ENCODE measurements around the gene PAN2.
"Not testable (repeated sequence)": the region's sequence is repeated elsewhere in the genome, so short reads cannot be mapped to it uniquely, and the experiment has no call there.

PAN2 gene

DNA sequence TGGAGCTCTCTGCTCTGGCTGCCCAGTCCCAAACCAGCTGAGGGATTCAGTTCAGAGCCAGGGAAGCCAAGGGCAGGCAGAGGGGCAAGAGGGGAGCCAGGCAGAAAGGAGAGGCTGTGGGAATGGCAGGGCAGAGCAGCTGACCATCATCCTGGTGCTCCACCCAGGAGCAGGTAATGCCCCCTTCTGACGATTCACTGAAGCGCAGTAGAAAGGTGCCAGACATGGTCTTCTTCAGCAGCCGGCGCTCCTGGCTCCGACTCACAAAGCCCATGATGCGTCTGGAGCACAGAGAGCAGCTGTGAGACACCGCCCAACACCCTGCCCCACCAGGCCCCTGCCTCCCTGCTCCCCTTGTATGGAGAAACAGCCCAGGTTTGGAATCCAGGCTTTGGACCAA, 12.9 kb upstream of the PAN2 start:
- no peak for DNase-seq

DNA sequence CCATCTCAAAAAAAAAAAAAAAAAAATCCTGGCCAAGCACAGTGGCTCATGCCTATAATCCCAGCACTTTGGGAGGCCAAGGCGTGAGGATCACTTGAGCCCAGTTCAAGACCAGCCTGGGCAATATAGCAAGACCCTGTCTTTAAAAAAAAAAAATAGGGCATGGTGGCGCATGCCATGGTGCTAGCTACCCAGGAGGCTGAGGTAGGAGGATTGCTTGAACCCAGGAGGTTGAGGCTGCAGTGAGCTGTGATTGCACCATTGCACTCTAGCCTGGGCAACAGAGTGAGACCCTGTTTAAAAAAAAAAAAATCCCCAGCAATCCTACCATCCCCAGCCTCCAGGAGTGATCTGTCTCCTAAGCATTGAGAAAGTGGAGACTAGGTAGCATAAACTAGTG, 8.5 kb upstream of the PAN2 start:
- DNase-seq, result not testable (repeated sequence)

DNA sequence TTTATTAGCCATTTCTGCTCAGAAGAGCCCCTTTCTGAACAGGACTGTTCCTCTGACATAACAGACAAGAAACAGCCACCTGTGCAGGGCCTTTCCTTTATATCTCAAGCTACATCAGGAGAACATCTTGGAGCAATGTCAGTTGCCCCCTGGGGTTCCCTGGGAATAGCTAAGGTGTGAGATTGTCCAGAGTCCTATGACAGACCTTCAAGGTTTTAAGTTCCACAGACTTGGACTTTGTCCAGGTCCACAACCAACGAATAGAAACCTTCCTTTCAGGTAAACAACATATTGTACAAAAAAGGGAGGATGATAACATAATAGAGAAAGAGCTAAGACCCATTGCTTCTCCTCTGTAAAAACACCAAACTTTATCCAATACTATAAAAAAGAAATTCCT, 7.8 kb upstream of the PAN2 start:
- DNase-seq, result no peak

DNA sequence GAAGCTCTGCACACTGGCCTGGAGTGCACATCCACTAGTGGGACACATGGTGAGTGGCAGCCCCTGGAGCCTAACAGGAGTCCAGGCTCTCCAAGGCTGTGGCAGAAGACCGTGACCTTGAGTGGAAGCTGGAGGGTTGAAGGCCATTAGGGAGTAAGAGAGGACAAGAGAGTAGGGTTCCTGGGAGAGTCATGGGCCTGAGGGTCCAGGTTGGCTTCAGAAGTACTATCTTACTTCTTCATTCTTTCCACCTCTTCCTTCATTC, 5.3 kb upstream of the PAN2 start:
- DNase-seq, result no peak

DNA sequence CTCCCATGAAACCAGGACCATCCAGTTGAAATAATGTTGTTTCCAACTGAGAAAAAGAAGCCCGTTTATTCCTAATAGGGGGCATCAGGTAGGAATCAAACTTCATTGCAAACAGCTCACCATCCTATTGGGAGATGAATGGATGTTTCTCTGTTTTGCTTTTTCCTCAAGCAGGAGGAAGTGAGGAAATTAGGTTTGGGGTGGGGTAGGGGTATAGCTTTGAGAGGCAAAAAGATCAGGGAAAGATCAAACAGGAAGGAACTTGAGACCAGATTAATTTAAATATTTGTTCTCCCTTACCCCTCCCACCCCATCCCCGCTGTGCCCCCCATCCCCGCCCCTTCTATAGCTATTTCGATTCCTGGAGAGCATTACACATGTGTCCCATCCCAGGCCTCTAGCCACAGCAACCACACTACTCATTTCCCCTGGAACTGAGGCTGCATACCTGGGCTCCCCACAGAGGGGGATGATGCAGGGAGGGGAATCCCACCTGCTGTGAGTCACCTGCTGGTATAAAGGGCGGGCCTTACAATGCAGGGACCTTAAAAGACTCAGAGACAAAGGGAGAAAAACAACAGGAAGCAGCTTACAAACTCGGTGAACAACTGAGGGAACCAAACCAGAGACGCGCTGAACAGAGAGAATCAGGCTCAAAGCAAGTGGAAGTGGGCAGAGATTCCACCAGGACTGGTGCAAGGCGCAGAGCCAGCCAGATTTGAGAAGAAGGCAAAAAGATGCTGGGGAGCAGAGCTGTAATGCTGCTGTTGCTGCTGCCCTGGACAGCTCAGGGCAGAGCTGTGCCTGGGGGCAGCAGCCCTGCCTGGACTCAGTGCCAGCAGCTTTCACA, 4.7 kb upstream of the PAN2 start, which contains the start of gene IL23A:
IL23A (plus strand) TSS at position 577 of the 850 bp plus-strand sequence; CDS start at position 738, 161 bp downstream.
- peak; percentile 92 for DNase-seq

DNA sequence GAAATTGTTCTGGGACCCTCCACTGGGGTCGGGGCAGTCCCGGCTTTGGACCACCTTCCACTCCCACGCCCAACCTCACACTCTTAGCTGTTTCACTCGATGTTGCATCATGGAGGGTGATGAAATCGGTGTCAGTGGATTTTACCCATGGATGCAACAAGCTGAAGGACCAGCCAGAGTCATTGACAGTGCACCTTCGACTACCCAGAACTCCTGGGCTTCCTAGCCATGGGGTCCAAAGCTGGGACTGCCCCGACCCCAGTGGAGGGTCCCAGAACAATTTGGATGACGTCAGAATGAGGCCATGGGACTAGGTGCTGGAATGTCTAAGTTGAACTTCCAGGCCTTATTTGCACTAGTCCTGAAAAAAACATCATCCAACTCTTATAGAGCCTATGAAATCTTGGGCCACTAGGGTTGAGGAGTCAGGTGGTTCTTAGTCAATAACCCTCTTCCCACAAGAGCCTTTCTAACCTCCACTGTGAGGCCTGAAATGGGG, 4.0 kb upstream of the PAN2 start:
- no peak for DNase-seq

DNA sequence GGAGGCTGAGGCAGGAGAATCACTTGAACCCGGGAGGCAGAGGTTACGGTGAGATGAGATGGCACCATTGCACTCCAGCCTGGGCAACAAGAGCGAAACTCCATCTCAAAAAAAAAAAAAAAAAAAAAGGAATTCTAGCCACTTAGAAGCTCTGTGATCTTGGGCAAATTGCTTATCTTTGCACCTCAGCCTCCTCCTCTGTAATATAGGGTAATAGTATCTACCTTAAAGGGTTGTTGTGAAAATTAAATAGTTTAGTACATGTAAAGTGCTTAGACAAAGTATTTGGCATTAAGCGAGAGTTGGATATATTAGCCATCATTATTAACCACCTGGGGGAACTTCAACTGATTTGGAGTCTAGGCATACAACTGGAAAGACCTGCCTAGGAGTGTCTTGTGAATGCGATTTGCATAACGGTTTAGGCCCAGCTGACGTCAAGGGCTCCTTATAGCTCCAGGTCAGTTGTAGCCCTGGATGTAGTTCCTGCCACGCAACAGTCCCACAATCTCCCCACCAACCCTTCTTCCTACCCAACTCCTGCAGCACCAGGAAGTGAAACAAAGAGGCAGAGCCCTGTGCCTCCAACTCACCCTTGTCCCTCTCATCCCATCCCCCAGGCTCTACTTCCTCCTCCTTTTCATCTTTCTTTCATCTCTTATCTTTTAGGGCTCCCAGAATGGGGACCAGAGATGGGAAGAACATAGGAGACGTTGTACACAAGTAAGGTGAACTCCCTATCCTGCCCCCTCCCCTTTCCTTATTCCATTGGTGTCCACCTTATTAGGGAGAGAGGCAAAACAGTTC, 2.8 kb upstream of the PAN2 start:
- DNase-seq, result no peak

DNA sequence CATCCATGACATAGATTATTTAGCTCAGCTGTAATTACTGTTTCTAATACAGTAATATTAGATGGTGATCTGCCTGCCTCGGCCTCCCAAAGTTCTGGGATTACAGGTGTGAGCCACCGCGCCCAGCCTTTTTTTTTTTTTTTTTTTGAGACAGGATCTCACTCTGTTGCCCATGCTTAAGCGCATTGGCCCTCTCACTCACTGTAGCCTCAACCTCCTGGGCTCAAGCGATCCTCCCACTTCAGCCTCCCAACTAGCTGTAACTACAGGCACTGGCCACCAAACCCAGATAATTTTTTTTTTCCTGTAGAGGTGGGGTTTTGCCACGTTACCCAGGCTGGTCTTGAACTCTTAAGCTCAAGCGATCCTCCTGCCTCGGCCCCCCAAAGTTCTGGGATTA, 1.7 kb upstream of the PAN2 start:
- DNase-seq, result not testable (repeated sequence)

DNA sequence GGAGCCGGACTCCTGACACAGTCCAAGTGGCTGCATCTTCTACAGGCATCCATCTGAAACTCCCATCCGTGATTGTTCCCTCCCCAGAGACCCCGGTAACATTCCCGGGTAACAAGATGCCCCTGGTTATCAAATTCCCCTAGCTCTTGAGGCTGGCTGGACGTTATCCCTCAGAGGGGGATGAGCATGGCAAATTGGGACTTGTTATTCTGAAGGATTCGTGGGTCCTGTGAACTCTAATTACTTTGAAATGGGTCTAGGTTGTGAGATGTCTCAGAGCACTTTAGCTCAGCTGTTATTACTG, 642 bp upstream of the PAN2 start:
- no peak for DNase-seq

DNA sequence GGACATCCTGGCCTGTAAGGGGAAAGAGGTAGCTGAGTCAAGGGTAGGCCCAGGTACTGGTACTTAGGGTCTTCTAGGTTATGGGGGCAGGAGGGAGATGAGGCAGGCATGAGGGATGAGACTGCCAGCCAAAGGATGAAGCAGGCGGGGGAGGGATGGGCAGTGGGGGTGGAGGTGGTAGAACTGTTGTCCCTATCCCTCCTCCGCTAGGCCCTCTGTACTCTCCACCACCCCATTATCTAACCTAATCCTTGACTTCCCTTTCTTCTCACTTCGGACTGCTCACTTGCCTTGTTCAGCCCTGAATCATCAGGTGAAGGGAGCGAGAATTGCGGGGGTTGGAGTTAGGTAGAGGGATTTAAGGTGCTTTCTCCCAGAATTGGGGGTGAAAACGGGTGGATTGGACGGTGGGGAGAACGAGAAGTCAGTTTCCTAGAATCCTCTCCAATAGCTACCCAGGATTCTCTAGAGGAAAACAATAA, 562 bp downstream of the PAN2 start:
- DNase-seq, result no peak

DNA sequence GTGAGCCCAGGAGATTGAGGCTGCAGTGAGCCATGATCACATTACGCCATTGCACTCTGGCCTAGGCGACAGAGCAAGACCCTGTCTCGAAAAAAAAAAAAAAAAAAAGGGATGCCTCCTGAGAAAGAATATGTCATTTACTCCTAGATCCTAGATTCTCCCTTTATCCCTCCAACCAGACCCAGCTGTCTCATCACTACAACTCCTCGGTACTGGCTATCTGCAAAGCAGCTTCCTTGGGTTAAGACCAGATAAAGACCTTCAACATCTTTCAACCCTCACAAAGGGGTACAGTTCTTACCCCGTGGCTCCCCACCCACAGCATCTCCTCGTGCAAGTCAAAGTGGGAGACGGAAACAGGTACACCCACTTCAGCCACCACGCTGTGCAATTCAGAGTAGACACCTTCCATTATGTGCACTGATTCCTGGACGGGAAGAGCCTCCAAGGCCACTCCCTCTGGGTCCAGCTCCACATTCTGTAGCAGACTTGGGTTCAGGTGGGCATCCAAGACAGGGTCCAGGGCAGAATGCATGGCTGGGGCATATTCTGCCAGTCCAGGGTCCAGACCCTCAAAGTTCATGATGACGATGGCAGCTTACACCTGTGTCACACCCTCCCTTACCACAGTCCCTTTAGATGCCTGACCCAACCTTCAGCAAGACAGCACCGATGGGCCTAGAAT, 1.1 kb downstream of the PAN2 start:
- DNase-seq, result no peak

DNA sequence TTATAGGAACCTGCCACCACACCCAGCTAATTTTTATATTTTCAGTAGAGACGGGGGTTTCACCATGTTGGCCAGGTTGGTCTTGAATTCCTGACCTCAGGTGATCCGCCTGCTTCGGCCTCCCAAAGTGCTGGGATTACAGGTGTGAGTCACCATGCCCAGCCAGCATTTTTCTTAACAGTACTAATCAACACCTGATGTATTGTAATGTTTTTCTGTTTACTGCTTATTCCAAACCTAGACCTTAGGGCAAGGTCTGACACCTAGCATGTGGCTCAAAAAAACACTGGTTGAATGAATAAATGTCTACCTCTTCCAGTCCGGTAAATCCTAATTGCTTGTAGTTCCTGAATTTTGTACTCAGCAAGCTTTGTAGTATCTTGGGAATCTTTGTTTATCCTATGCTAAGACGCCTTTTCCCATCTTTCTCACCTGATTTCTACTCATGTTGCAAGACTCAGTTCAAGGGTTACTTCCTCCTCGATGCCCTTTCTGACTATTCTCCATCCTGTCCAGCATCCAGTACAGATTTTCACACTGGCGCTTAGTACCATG, 2.8 kb downstream of the PAN2 start:
- no peak for DNase-seq

DNA sequence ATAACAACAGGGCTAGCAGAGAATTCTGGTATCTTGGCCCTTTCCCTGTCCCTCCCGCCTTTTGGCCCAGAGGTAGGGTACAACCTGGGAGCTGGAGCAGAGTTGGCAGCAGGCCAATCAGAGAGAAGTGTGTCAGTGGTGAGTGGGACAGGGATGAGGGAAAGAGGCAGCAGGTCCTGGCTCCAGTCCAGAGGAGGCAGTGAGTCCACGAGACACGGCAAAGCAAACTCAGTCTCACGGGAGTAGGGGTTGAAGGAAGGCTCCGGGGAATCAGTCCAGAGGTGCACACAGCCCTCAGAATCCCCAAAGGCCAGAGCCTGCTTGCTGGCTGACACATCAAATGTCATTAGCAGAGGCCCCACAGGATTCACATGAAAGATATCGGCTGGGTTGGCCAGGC, 7.3 kb downstream of the PAN2 start:
- DNase-seq, result no peak

DNA sequence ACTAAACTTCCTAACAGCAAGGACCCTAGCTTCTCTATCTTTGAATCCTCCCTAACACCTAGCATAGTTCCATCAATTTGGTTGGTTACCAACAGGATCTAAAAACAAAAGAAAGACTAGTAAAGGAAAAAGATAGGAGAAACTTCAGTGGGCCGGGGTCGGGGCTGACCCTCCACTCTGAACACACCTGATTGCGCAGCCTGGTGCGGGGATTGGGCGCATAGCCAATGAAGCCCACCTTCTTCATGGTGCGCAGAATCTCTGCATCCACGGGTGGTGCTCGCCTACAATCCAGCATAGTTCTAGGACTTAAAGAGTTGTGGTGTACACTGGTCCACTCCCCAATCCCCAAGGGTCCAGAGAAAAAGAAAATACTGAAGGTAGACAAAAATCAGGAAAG, 7.7 kb downstream of the PAN2 start:
- no peak for DNase-seq

DNA sequence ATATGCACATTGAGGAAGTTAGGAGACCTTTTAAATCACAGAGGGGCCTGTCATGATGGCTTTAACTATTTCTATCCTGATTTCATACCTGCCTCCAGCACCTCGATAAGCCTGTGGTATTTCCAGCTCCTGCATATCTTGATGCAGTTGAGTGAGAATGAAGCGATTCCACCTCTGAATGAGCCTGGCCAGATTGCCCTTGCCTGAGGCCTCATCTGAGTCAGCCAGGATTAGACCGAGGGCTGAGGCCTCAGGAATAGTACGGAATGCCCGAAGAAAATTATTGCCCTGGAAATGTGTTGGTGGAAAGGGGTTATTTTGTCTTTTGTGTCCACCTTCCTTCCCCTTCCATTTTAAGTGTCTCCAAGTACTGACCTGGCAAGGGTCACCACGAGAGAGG, 9.6 kb downstream of the PAN2 start:
- DNase-seq, result no peak

DNA sequence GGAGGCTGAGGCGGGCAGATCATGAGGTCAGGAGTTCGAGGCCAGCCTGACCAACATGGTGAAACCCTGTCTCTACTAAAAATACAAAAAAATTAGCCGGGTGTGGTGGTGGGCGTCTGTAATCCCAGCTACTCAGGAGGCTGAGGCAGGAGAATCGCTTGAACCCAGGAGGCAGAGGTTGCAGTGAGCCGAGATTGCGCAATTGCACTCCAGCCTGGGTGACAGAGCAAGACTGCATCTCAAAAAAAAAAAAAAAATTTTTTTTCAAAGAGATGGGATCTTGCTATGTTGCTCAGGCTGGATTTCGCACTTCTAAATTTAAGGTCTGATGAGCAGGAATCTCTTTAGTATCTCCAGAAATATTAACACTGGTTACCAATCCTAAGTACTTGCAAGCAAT, 12.2 kb downstream of the PAN2 start:
- DNase-seq, result not testable (repeated sequence)

DNA sequence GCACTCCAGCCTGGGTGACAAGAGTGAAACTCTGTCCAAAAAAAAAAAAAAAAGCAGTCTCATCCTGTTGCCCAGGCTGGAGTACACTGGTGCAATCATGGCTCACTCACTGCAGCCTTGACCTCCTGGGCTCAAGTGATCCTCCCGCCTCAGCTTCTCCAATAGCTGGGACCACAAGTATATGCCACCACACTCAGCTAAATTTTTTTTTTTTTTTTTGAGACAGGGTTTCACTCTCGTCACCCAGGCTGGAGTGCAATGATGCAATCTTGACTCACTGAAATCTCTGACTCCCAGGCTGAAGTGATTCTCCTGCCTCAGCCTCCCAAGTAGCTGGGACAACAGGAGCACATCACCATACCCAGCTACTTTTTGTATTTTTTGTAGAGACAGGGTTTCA, 12.8 kb downstream of the PAN2 start:
- no peak for DNase-seq

DNA sequence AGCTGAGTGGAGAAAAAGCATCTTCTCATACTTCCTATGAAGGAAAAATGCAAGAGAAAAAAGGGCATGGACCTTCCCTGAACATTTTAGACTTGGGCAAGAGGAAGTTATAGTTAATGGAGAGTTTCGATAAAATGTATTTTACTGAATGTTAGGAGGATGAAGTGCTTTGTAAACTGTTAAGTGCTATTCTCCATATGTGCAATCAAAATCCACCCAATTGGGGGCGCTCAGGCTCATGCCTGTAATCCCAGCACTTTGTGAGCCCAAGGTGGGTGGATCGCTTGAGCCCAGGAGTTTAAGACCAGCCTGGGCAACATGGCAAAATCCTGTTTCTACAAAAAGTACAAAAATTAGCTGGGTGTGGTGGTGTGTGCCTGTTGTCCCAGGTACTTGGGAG, 16.1 kb downstream of the PAN2 start:
- no peak for DNase-seq

DNA sequence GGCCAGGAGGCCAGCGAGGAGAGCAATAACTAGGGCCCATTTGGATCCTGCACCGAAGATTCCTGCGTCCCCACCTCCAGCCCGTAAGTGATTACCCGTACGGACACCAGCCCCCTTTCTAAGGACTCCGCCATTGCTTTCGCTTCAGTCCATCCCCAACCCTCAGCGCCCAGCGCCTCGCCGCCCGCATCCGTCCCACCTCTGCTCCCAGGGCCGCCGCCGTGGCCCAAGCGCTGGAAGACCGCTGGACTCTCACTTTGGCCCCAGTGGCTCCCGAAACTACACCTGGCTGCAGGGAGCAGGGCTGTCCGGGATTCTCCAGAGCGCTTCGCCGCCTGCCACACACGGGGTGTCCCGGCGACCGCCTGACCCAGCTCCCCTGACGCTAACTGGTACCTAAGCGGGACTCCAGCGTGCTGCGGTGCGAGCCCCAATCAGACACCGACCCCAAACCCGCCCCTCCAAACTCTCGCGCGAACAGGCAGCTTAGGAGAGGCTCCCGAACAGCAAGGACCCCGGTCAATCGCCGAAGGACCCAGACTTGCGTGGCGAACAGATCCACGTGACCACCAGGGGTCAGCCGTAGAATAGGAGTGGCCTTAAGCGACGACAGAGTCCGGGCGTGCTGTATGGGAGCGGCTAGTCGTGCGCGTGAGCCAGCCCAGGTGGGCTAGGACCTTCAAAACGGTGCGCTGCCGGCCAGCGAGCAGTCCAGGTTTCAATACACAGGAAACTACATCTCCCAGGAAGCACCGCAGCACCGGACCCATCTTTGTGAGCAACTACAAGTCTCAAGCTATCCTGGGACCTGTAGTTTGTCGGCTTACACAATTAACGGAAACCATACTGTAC, 18.0 kb downstream of the PAN2 start, which contains the start of gene CNPY2:
CNPY2 (minus strand) TSS at position 367 of the 852 bp plus-strand sequence. CDS start 771 bp downstream, outside the sequence.
- peak; percentile 95 for DNase-seq

DNA sequence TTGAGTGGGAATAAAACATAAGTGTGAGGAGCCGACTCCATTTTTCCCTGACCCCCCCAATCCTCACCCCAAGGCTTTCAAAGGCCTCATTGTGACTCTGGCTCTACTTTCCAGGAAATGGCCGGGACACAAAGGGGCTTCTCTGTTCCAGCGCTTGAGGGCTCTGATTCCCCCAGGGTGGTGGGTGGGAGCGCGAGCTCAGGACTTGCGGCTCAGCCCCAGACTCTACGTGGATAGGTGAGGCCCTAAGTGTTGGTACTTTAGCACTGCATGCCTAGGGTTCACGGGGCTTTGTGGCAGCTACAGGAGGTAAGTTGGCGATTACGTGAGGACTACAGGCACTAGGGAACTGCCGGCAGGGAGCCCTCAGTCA, 18.6 kb downstream of the PAN2 start:
- DNase-seq, result no peak

DNA sequence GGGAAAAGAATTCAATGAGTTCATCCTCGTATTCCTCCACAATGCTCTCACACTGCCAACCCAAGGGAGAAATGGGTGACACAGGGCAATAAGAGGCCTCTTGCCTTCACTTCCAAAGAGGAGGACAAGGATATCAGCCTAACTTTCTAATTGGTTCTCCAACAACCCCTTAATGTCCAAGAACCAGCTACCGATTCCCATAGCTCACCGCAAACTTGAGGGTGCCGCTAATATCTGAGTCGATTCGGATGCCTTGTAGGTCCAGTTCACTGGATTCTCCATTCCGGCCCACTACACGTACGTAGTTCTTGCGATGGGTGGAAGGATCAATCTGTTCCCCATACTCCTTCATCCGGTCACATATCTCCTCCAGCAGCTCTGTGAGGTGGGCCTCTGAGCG, 22.8 kb downstream of the PAN2 start:
- no peak for DNase-seq

DNA sequence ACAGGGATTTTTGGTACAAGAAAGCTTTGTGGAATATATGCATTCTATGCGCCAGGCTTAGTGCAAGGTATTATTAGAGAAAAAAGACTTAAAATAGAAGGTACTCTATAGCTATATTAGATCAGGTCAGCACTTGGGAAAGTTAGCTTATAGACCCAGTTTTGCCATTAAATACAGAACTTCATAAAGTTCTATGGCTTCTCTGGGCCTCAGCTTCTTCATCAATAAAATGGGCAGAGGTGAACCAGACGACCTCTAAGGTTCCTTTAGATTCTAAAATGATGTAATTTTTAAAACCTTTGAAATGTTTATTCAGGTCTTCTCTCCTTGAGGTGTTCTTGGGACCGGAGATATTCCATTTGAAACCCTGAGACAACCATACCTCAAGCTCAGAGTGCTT, 25.1 kb downstream of the PAN2 start:
- DNase-seq, result no peak
